Karpas-422 (cell line): ENCODE results near the gene TFPI. TPM values are rescaled to one million over a fixed set of nuclear protein-coding genes. Genes with fewer than 3 reads are reported as not detected.

ENCODE experiments used
- DNase-seq: peaks from one replicate; pipeline ENCODE4 v3.0.0-alpha.2; 2015
- H2AFZ ChIP-seq: fragments of 200-600 bp; sonication (generic); 2 replicates; pipeline ENCODE4 v1.6.1; 2014; ENCODE audit warnings: antibody characterized with exemption, low read length, mixed read lengths
- H3K27ac ChIP-seq: fragments of 200-600 bp; sonication (generic); 2 replicates; pipeline ENCODE4 v1.5.1; 2014; ENCODE audit warnings: mild to moderate bottlenecking, low read length, moderate library complexity
- H3K27me3 ChIP-seq: fragments of 200-600 bp; sonication (generic); 2 replicates; pipeline ENCODE4 v1.6.1; 2014; ENCODE audit warnings: low read length, mixed read lengths
- H3K36me3 ChIP-seq: fragments of 200-600 bp; sonication (generic); 2 replicates; pipeline ENCODE4 v1.6.1; 2014; ENCODE audit warnings: low read length, mixed read lengths; ENCODE audit not compliant: insufficient read depth
- H3K4me1 ChIP-seq: fragments of 200-600 bp; sonication (generic); 2 replicates; pipeline ENCODE4 v1.6.1; 2014; ENCODE audit warnings: mild to moderate bottlenecking, low read length, mixed read lengths
- H3K4me2 ChIP-seq: fragments of 200-600 bp; sonication (generic); 2 replicates; pipeline ENCODE4 v1.6.1; 2014; ENCODE audit warnings: low read length, low read depth, mild to moderate bottlenecking; ENCODE audit not compliant: poor library complexity, severe bottlenecking
- H3K4me3 ChIP-seq: fragments of 200-600 bp; sonication (generic); 2 replicates; pipeline ENCODE4 v1.5.1; 2014; ENCODE audit warnings: mild to moderate bottlenecking, antibody characterized with exemption, low read length, mixed read lengths
- H3K79me2 ChIP-seq: fragments of 200-600 bp; sonication (generic); 2 replicates; pipeline ENCODE4 v1.6.1; 2014; ENCODE audit warnings: mild to moderate bottlenecking, low read length, mixed read lengths
- H3K9ac ChIP-seq: fragments of 200-600 bp; sonication (generic); 2 replicates; pipeline ENCODE4 v1.6.0; 2014; ENCODE audit warnings: low read length
- H3K9me2 ChIP-seq: fragments of 200-600 bp; sonication (generic), shearing (Covaris generic); replicated peaks from 2 replicates; pipeline ENCODE4 v1.6.0; 2014; ENCODE audit warnings: mild to moderate bottlenecking, low read length, moderate library complexity; ENCODE audit not compliant: insufficient read depth
- H3K9me3 ChIP-seq: fragments of 300-700, 200-600 bp; sonication (generic); 2 replicates; pipeline ENCODE4 v1.6.1; 2014; ENCODE audit warnings: low read length, mixed read lengths
- H4K20me1 ChIP-seq: fragments of 200-600 bp; sonication (generic); 2 replicates; pipeline ENCODE4 v1.6.1; 2014; ENCODE audit warnings: mild to moderate bottlenecking, antibody characterized with exemption, low read length, low read depth; ENCODE audit not compliant: insufficient read depth
- total RNA-seq: library from RNA; depleted of rRNA; stranded (reverse); fragments of >200 nt; shearing (Covaris generic); gene quantifications from 2 replicates; pipeline ENCODE4 v1.2.3, GENCODE V29; 2014; ENCODE audit warnings: low replicate concordance

Gene TFPI
- total RNA-seq, 1 experiment from 2014 or later = not detected

- no peaks in the 10 kb centered on the region for H3K9me2 ChIP-seq
- no peaks in the 10 kb centered on the region for H3K79me2 ChIP-seq
- no peak overlapping the region for H2AFZ ChIP-seq
- DNase-seq = no peak
- no peaks in the 10 kb centered on the region for H3K36me3 ChIP-seq
- H3K9ac ChIP-seq = no peak overlapping the region
- no peaks in the 10 kb centered on the region for H3K9me3 ChIP-seq
- no peak overlapping the region for H3K4me2 ChIP-seq
- H4K20me1 ChIP-seq = no peaks in the 10 kb centered on the region
- H3K4me1 ChIP-seq = no peaks in the 10 kb centered on the region
- H3K4me3 ChIP-seq = no peak overlapping the region
- no peak overlapping the region for H3K27ac ChIP-seq
- no peaks in the 10 kb centered on the region for H3K27me3 ChIP-seq
Observed at GRCh38 chr2:187509667-187510417, 44.4 kb downstream of the TFPI start.

- no peaks in the 10 kb centered on the region for H3K79me2 ChIP-seq
- no peaks in the 10 kb centered on the region for H4K20me1 ChIP-seq
- DNase-seq = no peak
- H3K4me1 ChIP-seq = no peaks in the 10 kb centered on the region
- no peaks in the 10 kb centered on the region for H3K9me3 ChIP-seq
- no peaks in the 10 kb centered on the region for H3K9me2 ChIP-seq
- no peak overlapping the region for H3K9ac ChIP-seq
- H3K4me2 ChIP-seq = no peak overlapping the region
- H3K27ac ChIP-seq = no peak overlapping the region
- H3K27me3 ChIP-seq = no peaks in the 10 kb centered on the region
- H3K4me3 ChIP-seq = no peak overlapping the region
- H3K36me3 ChIP-seq = no peaks in the 10 kb centered on the region
- no peak overlapping the region for H2AFZ ChIP-seq
Observed at GRCh38 chr2:187506416-187506815, 47.8 kb downstream of the TFPI start.

- Histone ChIP-seq H3K4me2 (no peak overlapping the region), H3K79me2 (no peaks in the 10 kb centered on the region), H3K9ac (no peak overlapping the region)
Observed at GRCh38 chr2:187505065-187505672, 49.1 kb downstream of the TFPI start.

GRCh38 chr2:187504312-187504921, 49.8 kb downstream of the TFPI start:
- no peak overlapping the region for H3K4me2 ChIP-seq

More at GRCh38 chr2:187505065-187505672, 49.1 kb downstream of the TFPI start:
- Histone ChIP-seq H3K36me3 (no peaks in the 10 kb centered on the region), H3K4me1 (no peaks in the 10 kb centered on the region), H3K27ac (no peak overlapping the region), H3K4me3 (no peak overlapping the region), H2AFZ (no peak overlapping the region), H3K27me3 (no peaks in the 10 kb centered on the region), H4K20me1 (no peaks in the 10 kb centered on the region), H3K9me2 (no peaks in the 10 kb centered on the region), H3K9me3 (no peaks in the 10 kb centered on the region)
- DNase-seq = no peak

GRCh38 chr2:187503700-187504099, 50.5 kb downstream of the TFPI start:
- no peak overlapping the region for H3K4me2 ChIP-seq
- H3K4me3 ChIP-seq = no peak overlapping the region
- H2AFZ ChIP-seq = no peak overlapping the region
- no peaks in the 10 kb centered on the region for H3K27me3 ChIP-seq
- no peak overlapping the region for H3K9ac ChIP-seq
- H3K4me1 ChIP-seq = no peaks in the 10 kb centered on the region
- DNase-seq = no peak
- H3K79me2 ChIP-seq = no peaks in the 10 kb centered on the region
- no peaks in the 10 kb centered on the region for H3K9me3 ChIP-seq
- H3K36me3 ChIP-seq = no peaks in the 10 kb centered on the region
- no peak overlapping the region for H3K27ac ChIP-seq
- H3K9me2 ChIP-seq = no peaks in the 10 kb centered on the region
- H4K20me1 ChIP-seq = no peaks in the 10 kb centered on the region

More at GRCh38 chr2:187504312-187504921, 49.8 kb downstream of the TFPI start:
- H3K79me2 ChIP-seq = no peaks in the 10 kb centered on the region
- H3K9me3 ChIP-seq = no peaks in the 10 kb centered on the region
- no peaks in the 10 kb centered on the region for H3K36me3 ChIP-seq
- H2AFZ ChIP-seq = no peak overlapping the region
- no peak overlapping the region for H3K27ac ChIP-seq
- H3K9me2 ChIP-seq = no peaks in the 10 kb centered on the region
- H3K9ac ChIP-seq = no peak overlapping the region
- no peak overlapping the region for H3K4me3 ChIP-seq
- H4K20me1 ChIP-seq = no peaks in the 10 kb centered on the region
- H3K27me3 ChIP-seq = no peaks in the 10 kb centered on the region
- no peak for DNase-seq
- H3K4me1 ChIP-seq = no peaks in the 10 kb centered on the region

- no peaks in the 10 kb centered on the region for H3K79me2 ChIP-seq
- H3K9ac ChIP-seq = no peak overlapping the region
- no peak overlapping the region for H3K4me3 ChIP-seq
Observed at GRCh38 chr2:187502467-187502866, 51.8 kb downstream of the TFPI start.

GRCh38 chr2:187500585-187501359, 53.5 kb downstream of the TFPI start:
- H3K9me2 ChIP-seq = no peaks in the 10 kb centered on the region
- H3K4me3 ChIP-seq = no peak overlapping the region
- H3K4me2 ChIP-seq = no peak overlapping the region
- no peaks in the 10 kb centered on the region for H4K20me1 ChIP-seq
- no peaks in the 10 kb centered on the region for H3K27me3 ChIP-seq
- H3K9ac ChIP-seq = no peak overlapping the region
- no peaks in the 10 kb centered on the region for H3K9me3 ChIP-seq
- no peaks in the 10 kb centered on the region for H3K36me3 ChIP-seq
- H2AFZ ChIP-seq = no peak overlapping the region
- DNase-seq = no peak
- H3K79me2 ChIP-seq = no peaks in the 10 kb centered on the region
- no peaks in the 10 kb centered on the region for H3K4me1 ChIP-seq
- H3K27ac ChIP-seq = no peak overlapping the region

More at GRCh38 chr2:187502467-187502866, 51.8 kb downstream of the TFPI start:
- no peaks in the 10 kb centered on the region for H3K9me3 ChIP-seq
- no peaks in the 10 kb centered on the region for H4K20me1 ChIP-seq
- no peaks in the 10 kb centered on the region for H3K27me3 ChIP-seq
- no peaks in the 10 kb centered on the region for H3K36me3 ChIP-seq
- no peaks in the 10 kb centered on the region for H3K9me2 ChIP-seq
- no peaks in the 10 kb centered on the region for H3K4me1 ChIP-seq
- no peak for DNase-seq
- H3K4me2 ChIP-seq = no peak overlapping the region
- H3K27ac ChIP-seq = no peak overlapping the region
- H2AFZ ChIP-seq = no peak overlapping the region
